Gastroesophageal sphincter (tissue), 4 donors: Measurements from ENCODE around the gene RHEX. TPM values are rescaled to one million over a fixed set of nuclear protein-coding genes. Genes with fewer than 3 reads are reported as not detected.

Experiments used
- ATAC-seq: fragments of 150-250 bp; one replicate; pipeline ENCODE4 v1.9.1; 2016; ENCODE audit warnings: mild to moderate bottlenecking, moderate library complexity
- H3K27ac ChIP-seq, 4 donors: fragments of 200-600 bp; sonication (generic) in 3 of 4; 1 replicate in 3 of 4; 2 replicates in 1 of 4; pipeline ENCODE4 v1.5.1; 2016 to 2019
- H3K27me3 ChIP-seq: fragments of 200-600 bp; sonication (generic); one replicate; pipeline ENCODE4 v1.5.1; 2019
- H3K36me3 ChIP-seq, 2 donors: fragments of 200-600 bp; sonication (generic); one replicate each; pipeline ENCODE4 v1.5.1; 2019; ENCODE audit warnings: control low read depth in 1 of 2
- H3K4me1 ChIP-seq, 3 donors: fragments of 200-600 bp; sonication (generic); 1 replicate in 2 of 3; 2 replicates in 1 of 3; pipeline ENCODE4 v1.5.1; 2016 to 2019; ENCODE audit warnings: control low read depth in 2 of 3
- H3K4me3 ChIP-seq, 2 donors: fragments of 200-600 bp; sonication (generic); one replicate each; pipeline ENCODE4 v1.5.1; 2019; ENCODE audit warnings: mild to moderate bottlenecking in 1 of 2, moderate library complexity in 1 of 2
- H3K9me3 ChIP-seq, 3 donors: fragments of 200-600 bp; sonication (generic); one replicate each; pipeline ENCODE4 v1.5.1; 2017 to 2019; ENCODE audit warnings: control low read depth in 2 of 3
- EP300 ChIP-seq: sonication (generic); formaldehyde crosslinking; IDR thresholded peaks from one replicate; pipeline ENCODE4 v1.6.1; 2017; ENCODE audit warnings: antibody characterized with exemption, mild to moderate bottlenecking
- POLR2A ChIP-seq, 2 donors: fragments of 450-650 bp; IDR thresholded peaks; one replicate each; pipeline ENCODE4 v1.6.1; 2017; ENCODE audit warnings: antibody characterized with exemption in 2 of 2, mild to moderate bottlenecking in 2 of 2, moderate library complexity in 1 of 2
- POLR2AphosphoS5 ChIP-seq: sonication (generic); formaldehyde crosslinking; IDR thresholded peaks from one replicate; pipeline ENCODE4 v1.6.1; 2017; ENCODE audit warnings: antibody characterized with exemption
- WGBS, 2 donors: methylation state at CpG; one replicate each; pipeline ENCODE4 v1.1.5; 2018; ENCODE audit warnings: low coverage in 1 of 2; 5-methylcytosine and 5-hydroxymethylcytosine counted together
- total RNA-seq, 4 donors: library from RNA; depleted of rRNA; stranded (reverse); fragments of >200 nt; gene quantifications; one replicate each; pipeline ENCODE4 v1.1.0, GENCODE V29; 2016
- TF ChIP-seq, protein P1 (sequence below), 4 experiments: fragments of 200-600 bp in 2 of 4; fragments of 450-650 bp in 2 of 4; sonication (generic) in 1 of 4; IDR thresholded peaks; one replicate each; pipeline ENCODE4 v1.5.1; 2017 to 2019; ENCODE audit warnings: antibody characterized with exemption in 4 of 4, mild to moderate bottlenecking in 2 of 4, moderate library complexity in 2 of 4

RHEX gene
- total RNA-seq, 4 donors from 2014 or later = 3.5 to 6.8 (median 5.0) TPM

DNA sequence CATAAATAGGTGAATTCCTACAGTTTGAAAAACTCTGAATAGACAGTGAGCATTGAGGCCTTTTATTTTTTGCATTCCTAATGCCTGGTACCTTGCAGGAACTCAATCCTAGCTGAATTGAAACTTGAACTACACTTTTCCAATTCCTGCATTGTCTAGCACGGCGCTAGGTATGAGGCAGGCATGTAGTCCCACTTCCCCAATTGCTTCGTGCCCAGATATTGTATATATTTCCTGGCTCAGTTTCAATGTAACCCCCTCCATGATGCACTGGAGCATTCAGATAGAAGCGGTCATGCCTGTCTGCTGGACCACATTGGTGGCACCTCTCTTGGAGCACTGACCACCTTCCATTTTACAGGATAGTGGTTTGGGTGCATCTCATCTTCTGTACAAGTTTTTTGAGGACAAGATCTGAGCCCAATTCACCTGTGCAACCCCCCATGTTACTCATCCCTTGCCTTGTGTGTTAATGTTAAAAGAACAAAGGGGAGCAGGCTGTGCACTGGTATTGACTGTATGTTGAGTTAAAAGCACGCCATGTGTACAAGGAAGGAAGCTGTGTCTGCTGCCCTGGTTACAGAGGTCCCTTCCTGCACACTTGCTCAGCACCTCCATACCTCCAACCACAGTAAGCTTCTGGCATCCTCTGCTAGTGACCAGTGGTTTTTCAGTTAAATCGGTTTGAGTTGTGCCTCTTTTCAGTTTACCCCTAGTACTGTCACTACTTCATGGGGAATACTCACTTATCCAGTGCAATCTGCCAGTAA is 39.8 kb upstream of the RHEX start:
- ATAC-seq = no peak
- 73 to 93% methylated on average over 2 to 3 of the region's 6 CpGs for WGBS, 2 donors
- Histone ChIP-seq H3K27me3 (no peaks in the 10 kb centered on the region), H3K4me1 (no peaks in the 10 kb centered on the region), H3K9me3 (no peaks in the 10 kb centered on the region), H3K4me3 (no peak overlapping the region), H3K27ac (no peak overlapping the region), H3K36me3 (no peaks in the 10 kb centered on the region)
- TF ChIP-seq, protein P1, sequence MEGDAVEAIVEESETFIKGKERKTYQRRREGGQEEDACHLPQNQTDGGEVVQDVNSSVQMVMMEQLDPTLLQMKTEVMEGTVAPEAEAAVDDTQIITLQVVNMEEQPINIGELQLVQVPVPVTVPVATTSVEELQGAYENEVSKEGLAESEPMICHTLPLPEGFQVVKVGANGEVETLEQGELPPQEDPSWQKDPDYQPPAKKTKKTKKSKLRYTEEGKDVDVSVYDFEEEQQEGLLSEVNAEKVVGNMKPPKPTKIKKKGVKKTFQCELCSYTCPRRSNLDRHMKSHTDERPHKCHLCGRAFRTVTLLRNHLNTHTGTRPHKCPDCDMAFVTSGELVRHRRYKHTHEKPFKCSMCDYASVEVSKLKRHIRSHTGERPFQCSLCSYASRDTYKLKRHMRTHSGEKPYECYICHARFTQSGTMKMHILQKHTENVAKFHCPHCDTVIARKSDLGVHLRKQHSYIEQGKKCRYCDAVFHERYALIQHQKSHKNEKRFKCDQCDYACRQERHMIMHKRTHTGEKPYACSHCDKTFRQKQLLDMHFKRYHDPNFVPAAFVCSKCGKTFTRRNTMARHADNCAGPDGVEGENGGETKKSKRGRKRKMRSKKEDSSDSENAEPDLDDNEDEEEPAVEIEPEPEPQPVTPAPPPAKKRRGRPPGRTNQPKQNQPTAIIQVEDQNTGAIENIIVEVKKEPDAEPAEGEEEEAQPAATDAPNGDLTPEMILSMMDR (IDR thresholded peaks at IDR 0.05) = no peak
- TF ChIP-seq POLR2AphosphoS5 = no peak
- no peak for TF ChIP-seq EP300
- TF ChIP-seq POLR2A (IDR thresholded peaks at IDR 0.05) = no peak

GRCh38 chr1:206014601-206015000 is 38.4 kb upstream of the RHEX start:
- Histone ChIP-seq H3K4me1 (no peaks in the 10 kb centered on the region), H3K36me3 (no peaks in the 10 kb centered on the region), H3K4me3 (no peak overlapping the region), H3K27me3 (no peaks in the 10 kb centered on the region), H3K9me3 (no peaks in the 10 kb centered on the region), H3K27ac (no peak overlapping the region)
- WGBS, 2 donors = 75 to 80% methylated on average over 1 to 3 of the region's 5 CpGs
- ATAC-seq = no peak
- TF ChIP-seq EP300 (no peak), POLR2AphosphoS5 (no peak)
- TF ChIP-seq, protein P1 (IDR thresholded peaks at IDR 0.05) = no peak

DNA sequence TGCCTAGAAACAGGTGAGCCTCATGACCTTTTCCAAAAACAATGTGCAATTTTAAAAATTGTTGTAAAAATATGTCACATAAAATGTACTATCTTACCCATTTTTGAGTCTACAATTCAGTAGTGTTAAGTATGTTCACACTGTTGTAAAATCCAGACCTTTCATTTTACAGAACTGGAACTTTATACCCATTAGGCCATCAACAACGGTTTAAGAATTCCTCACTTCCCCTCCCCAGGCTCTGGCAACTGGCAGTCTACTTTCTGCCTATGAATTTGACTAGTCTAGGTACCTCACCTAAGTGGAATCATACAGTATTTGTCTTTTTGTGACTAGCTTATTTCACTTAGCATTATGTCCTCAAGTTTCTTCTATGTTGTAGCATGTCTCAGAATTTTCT is 37.9 kb upstream of the RHEX start:
- Histone ChIP-seq H3K27me3 (no peaks in the 10 kb centered on the region), H3K4me3 (no peak overlapping the region), H3K4me1 (no peaks in the 10 kb centered on the region), H3K36me3 (no peaks in the 10 kb centered on the region), H3K27ac (no peak overlapping the region), H3K9me3 (no peaks in the 10 kb centered on the region)
- no peak for ATAC-seq
- TF ChIP-seq EP300 (no peak), POLR2A (IDR thresholded peaks at IDR 0.05) (no peak)
- TF ChIP-seq, protein P1 (IDR thresholded peaks at IDR 0.05) = no peak
- 73 to 88% methylated on average over 1 of the region's 1 CpG for WGBS, 2 donors

- no peak overlapping the region for H3K27ac ChIP-seq
- H3K9me3 ChIP-seq = no peaks in the 10 kb centered on the region
- TF ChIP-seq EP300 (no peak), POLR2A (IDR thresholded peaks at IDR 0.05) (no peak), POLR2AphosphoS5 (no peak)
- TF ChIP-seq, protein P1 (IDR thresholded peaks at IDR 0.05) = no peak
- H3K4me1 ChIP-seq = no peaks in the 10 kb centered on the region
- no peaks in the 10 kb centered on the region for H3K36me3 ChIP-seq
- no peak for ATAC-seq
- H3K4me3 ChIP-seq = no peak overlapping the region
- H3K27me3 ChIP-seq = no peaks in the 10 kb centered on the region
- 86 to 89% methylated on average over 1 to 3 of the region's 4 CpGs for WGBS, 2 donors
Measured at GRCh38 chr1:206020393-206021007, 32.5 kb upstream of the RHEX start.
